ENCODE measurements around the gene HIF3A. TPM values are rescaled to one million over a fixed set of nuclear protein-coding genes. Genes with fewer than 3 reads are reported as not detected.

The HIF3A gene
- total RNA-seq, 1 experiment from 2014 or later, result 0.98 TPM

GRCh38 chr19:46350029-46350757 is 53.4 kb downstream of the HIF3A start:
- RAD21 ChIA-PET (ENCODE audit: low non-redundant PET in 1 of 2, low total read pairs in 2 of 2, uncharacterized antibody in 2 of 2, unreplicated experiment in 2 of 2), result no interaction called here
- H3K4me3 ChIP-seq (replicated peaks in 1 of 2; ENCODE audit: low read depth in 1 of 2, low read length in 2 of 2), result no peak overlapping the region
- H3K4me1 ChIP-seq (ENCODE audit: control insufficient read depth in 1 of 2, insufficient read depth in 2 of 2, low read length in 2 of 2), result peaks cover 0 to 37% of the 10 kb centered on the region in 2 experiments; a peak in 2 of 4 replicates
- H3K36me3 ChIP-seq (ENCODE audit: control insufficient read depth in 1 of 2, insufficient read depth in 2 of 2, low read length in 2 of 2), result peaks cover 12 to 14% of the 10 kb centered on the region in 2 experiments; a peak in 3 of 4 replicates
- POLR2A ChIA-PET, result no interaction called here
- DNase-seq (ENCODE audit: low read depth, low spot score), result no peak
- intact Hi-C loops (cut with micrococcal nuclease), result no loop called here
- H3K27me3 ChIP-seq (ENCODE audit: insufficient read depth, low read length), result no peaks in the 10 kb centered on the region
- CTCF ChIA-PET, result no interaction called here
- H4K20me1 ChIP-seq (ENCODE audit: insufficient read depth), result no peaks in the 10 kb centered on the region
- TF ChIP-seq, protein P1, sequence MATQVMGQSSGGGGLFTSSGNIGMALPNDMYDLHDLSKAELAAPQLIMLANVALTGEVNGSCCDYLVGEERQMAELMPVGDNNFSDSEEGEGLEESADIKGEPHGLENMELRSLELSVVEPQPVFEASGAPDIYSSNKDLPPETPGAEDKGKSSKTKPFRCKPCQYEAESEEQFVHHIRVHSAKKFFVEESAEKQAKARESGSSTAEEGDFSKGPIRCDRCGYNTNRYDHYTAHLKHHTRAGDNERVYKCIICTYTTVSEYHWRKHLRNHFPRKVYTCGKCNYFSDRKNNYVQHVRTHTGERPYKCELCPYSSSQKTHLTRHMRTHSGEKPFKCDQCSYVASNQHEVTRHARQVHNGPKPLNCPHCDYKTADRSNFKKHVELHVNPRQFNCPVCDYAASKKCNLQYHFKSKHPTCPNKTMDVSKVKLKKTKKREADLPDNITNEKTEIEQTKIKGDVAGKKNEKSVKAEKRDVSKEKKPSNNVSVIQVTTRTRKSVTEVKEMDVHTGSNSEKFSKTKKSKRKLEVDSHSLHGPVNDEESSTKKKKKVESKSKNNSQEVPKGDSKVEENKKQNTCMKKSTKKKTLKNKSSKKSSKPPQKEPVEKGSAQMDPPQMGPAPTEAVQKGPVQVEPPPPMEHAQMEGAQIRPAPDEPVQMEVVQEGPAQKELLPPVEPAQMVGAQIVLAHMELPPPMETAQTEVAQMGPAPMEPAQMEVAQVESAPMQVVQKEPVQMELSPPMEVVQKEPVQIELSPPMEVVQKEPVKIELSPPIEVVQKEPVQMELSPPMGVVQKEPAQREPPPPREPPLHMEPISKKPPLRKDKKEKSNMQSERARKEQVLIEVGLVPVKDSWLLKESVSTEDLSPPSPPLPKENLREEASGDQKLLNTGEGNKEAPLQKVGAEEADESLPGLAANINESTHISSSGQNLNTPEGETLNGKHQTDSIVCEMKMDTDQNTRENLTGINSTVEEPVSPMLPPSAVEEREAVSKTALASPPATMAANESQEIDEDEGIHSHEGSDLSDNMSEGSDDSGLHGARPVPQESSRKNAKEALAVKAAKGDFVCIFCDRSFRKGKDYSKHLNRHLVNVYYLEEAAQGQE (IDR thresholded peaks at IDR 0.05; ENCODE audit: low read depth), result no peak
- TF ChIP-seq EZH2phosphoT487 (IDR thresholded peaks at IDR 0.05; ENCODE audit: borderline replicate concordance), result no peak
- TF ChIP-seq TCF7L2 (IDR thresholded peaks at IDR 0.05; ENCODE audit: borderline replicate concordance, extremely low read depth, insufficient read depth, insufficient read length), result no peak
- no peak for TF ChIP-seq SIN3A (IDR thresholded peaks at IDR 0.05; ENCODE audit: low read depth)
- TF ChIP-seq ELF1 (IDR thresholded peaks at IDR 0.05; ENCODE audit: borderline replicate concordance, low read depth), result no peak
- no peak for TF ChIP-seq SRF (IDR thresholded peaks at IDR 0.05; ENCODE audit: low read depth)
- TF ChIP-seq CTCF (IDR thresholded peaks at IDR 0.05 in 2 of 3, conservative IDR thresholded peaks at IDR 0.05 in 1 of 3; ENCODE audit: borderline replicate concordance in 1 of 3, insufficient read depth in 1 of 3, low read depth in 2 of 3, low read length in 2 of 3), result no peak
- no peak for TF ChIP-seq FOSL1 (IDR thresholded peaks at IDR 0.05; ENCODE audit: low read depth)
- TF ChIP-seq CEBPB (IDR thresholded peaks at IDR 0.05; ENCODE audit: low read depth), result no peak
- no peak for TF ChIP-seq ZFX (IDR thresholded peaks at IDR 0.05)
- no peak for TF ChIP-seq YY1 (IDR thresholded peaks at IDR 0.05; ENCODE audit: extremely low read depth, insufficient replicate concordance, low read depth, low read length)
- no peaks in the 10 kb centered on the region for H3K9me2 ChIP-seq (ENCODE audit: insufficient read depth)
- H3K27ac ChIP-seq (ENCODE audit: low read depth, low read length), result no peak overlapping the region
- H3K9ac ChIP-seq (ENCODE audit: low read length), result no peak overlapping the region
- no TSS peak for BruUV-seq (replicated peaks)
- ATAC-seq, result no peak
- H3K9me3 ChIP-seq (ENCODE audit: control insufficient read depth in 1 of 2, insufficient read depth in 1 of 2, low read depth in 1 of 2, low read length in 2 of 2), result no peaks in the 10 kb centered on the region
- H2AFZ ChIP-seq (ENCODE audit: low read depth, low read length, poor library complexity, severe bottlenecking), result no peak overlapping the region
- H3K4me2 ChIP-seq (ENCODE audit: low read length), result no peak overlapping the region
- peaks cover 60% of the 10 kb centered on the region for H3K79me2 ChIP-seq (ENCODE audit: insufficient read depth, low read length)

Data from HCT116 (cell line).